PC-3 (cell line): ENCODE data around the gene PLXNA4. TPM values are rescaled to one million over a fixed set of nuclear protein-coding genes. Genes with fewer than 3 reads are reported as not detected.

Experiments used
- ATAC-seq: fragments of 200-7000 bp; cut with Tn5 transposase; 2 replicates; pipeline ENCODE4 v1.9.1; 2020; ENCODE audit warnings: mild to moderate bottlenecking, moderate library complexity
- BruUV-seq: library from RNA; stranded (reverse); fragments of 400-500 nt; replicated peaks from 2 replicates; lab custom pipeline; 2021; lab: Mats Ljungman, UMichigan
- CTCF ChIA-PET: fragments of 300-600 bp; sonication (Branson Sonifier 250); formaldehyde crosslinking; loops from one replicate; lab custom pipeline; 2022; ENCODE audit warnings: antibody characterized with exemption; lab: Charles Lee
- POLR2A ChIA-PET: fragments of 300-600 bp; sonication (Branson Sonifier 250); formaldehyde crosslinking; loops from one replicate; lab custom pipeline; 2022; ENCODE audit warnings: antibody characterized with exemption; ENCODE audit not compliant: unreplicated experiment; lab: Charles Lee
- DNase-seq: peaks from one replicate; pipeline ENCODE4 v3.0.0-alpha.2; 2015
- H2AFZ ChIP-seq: fragments of 300-600 bp; sonication (generic); 2 replicates; pipeline ENCODE4 v1.6.0; 2016; ENCODE audit warnings: antibody characterized with exemption, low read length
- H3F3A ChIP-seq: fragments of 300-600 bp; sonication (generic); one replicate; pipeline ENCODE4 v1.6.0; 2017; ENCODE audit warnings: antibody characterized with exemption, low read length, control low read depth, mild to moderate bottlenecking; ENCODE audit not compliant: unreplicated experiment
- H3K27ac ChIP-seq: fragments of 300-600 bp; sonication (generic); 2 replicates; pipeline ENCODE4 v1.5.1; 2016; ENCODE audit warnings: mild to moderate bottlenecking, low read length
- H3K27me3 ChIP-seq: fragments of 300-600 bp; sonication (generic); 2 replicates; pipeline ENCODE4 v1.6.1; 2016; ENCODE audit warnings: low read length, mixed read lengths
- H3K36me3 ChIP-seq: fragments of 300-600 bp; sonication (generic); 2 replicates; pipeline ENCODE4 v1.6.1; 2016; ENCODE audit warnings: low read depth, mixed run types, low read length, mixed read lengths
- H3K4me1 ChIP-seq: fragments of 300-600 bp; sonication (generic); 2 replicates; pipeline ENCODE4 v1.5.1; 2016; ENCODE audit warnings: low read length; ENCODE audit not compliant: insufficient read depth
- H3K4me2 ChIP-seq: fragments of 300-600 bp; sonication (generic); 2 replicates; pipeline ENCODE4 v1.6.0; 2016; ENCODE audit warnings: low read length
- H3K4me3 ChIP-seq: fragments of 300-600 bp; sonication (generic); 2 replicates; pipeline ENCODE4 v1.5.1; 2016; ENCODE audit warnings: mild to moderate bottlenecking, low read length, mixed read lengths
- H3K79me2 ChIP-seq: fragments of 300-600 bp; sonication (generic); 2 replicates; pipeline ENCODE4 v1.6.1; 2017; ENCODE audit warnings: low read length, mixed read lengths
- H3K9ac ChIP-seq: fragments of 300-600 bp; sonication (generic); 2 replicates; pipeline ENCODE4 v1.6.0; 2016; ENCODE audit warnings: mild to moderate bottlenecking, low read length
- H3K9me2 ChIP-seq: fragments of 300-600 bp; sonication (generic); replicated peaks from 2 replicates; pipeline ENCODE4 v1.6.1; 2016; ENCODE audit warnings: mixed run types, low read length, mixed read lengths
- H3K9me3 ChIP-seq: fragments of 300-600 bp; sonication (generic); 2 replicates; pipeline ENCODE4 v1.6.1; 2016; ENCODE audit warnings: low read length, mixed read lengths
- H4K20me1 ChIP-seq: fragments of 300-600 bp; sonication (generic); 2 replicates; pipeline ENCODE4 v1.6.1; 2016; ENCODE audit warnings: low read length, mixed read lengths
- CTCF ChIP-seq: fragments of 300-600 bp; sonication (generic); conservative IDR thresholded peaks from 2 replicates; pipeline ENCODE4 v1.5.1; 2017; ENCODE audit warnings: antibody characterized with exemption, low read depth, mild to moderate bottlenecking, low read length
- EZH2 ChIP-seq: fragments of 300-600 bp; sonication (generic); IDR thresholded peaks from one replicate; pipeline ENCODE4 v1.6.1; 2017; ENCODE audit warnings: antibody characterized with exemption, mild to moderate bottlenecking, low read length; ENCODE audit not compliant: unreplicated experiment
- EZH2phosphoT487 ChIP-seq: fragments of 300-600 bp; sonication (generic); IDR thresholded peaks from 2 replicates; pipeline ENCODE4 v1.6.1; 2018; ENCODE audit warnings: mild to moderate bottlenecking, antibody characterized with exemption, low read length, borderline replicate concordance
- intact Hi-C: fragments of 100-400 bp; cut with micrococcal nuclease; formaldehyde crosslinking; loops from 2 replicates; pipeline ENCODE4 v1.9.0; 2023
- total RNA-seq: library from RNA; depleted of rRNA; stranded (reverse); fragments of >200 nt; gene quantifications from 2 replicates; pipeline ENCODE4 v1.2.3, GENCODE V29; 2014

The PLXNA4 gene
- total RNA-seq, 1 experiment from 2014 or later, result 1.2 TPM

GRCh38 chr7:132437730-132438129, 138.5 kb downstream of the PLXNA4 start:
- Histone ChIP-seq H4K20me1 (no peaks in the 10 kb centered on the region), H2AFZ (no peak overlapping the region), H3K4me3 (no peak overlapping the region), H3F3A (no peaks in the 10 kb centered on the region), H3K36me3 (no peaks in the 10 kb centered on the region), H3K4me2 (no peak overlapping the region), H3K79me2 (no peaks in the 10 kb centered on the region), H3K27me3 (no peaks in the 10 kb centered on the region), H3K27ac (no peak overlapping the region), H3K9me2 (no peaks in the 10 kb centered on the region), H3K4me1 (no peaks in the 10 kb centered on the region), H3K9ac (no peak overlapping the region), H3K9me3 (no peaks in the 10 kb centered on the region)
- DNase-seq (no peak), ATAC-seq (no peak)
- POLR2A ChIA-PET, result no interaction called here
- intact Hi-C loops, result no loop called here
- TF ChIP-seq CTCF, result no peak
- CTCF ChIA-PET, result no interaction called here
- no TSS peak for BruUV-seq

GRCh38 chr7:132436121-132436520, 140.1 kb downstream of the PLXNA4 start:
- Histone ChIP-seq H3K79me2 (no peaks in the 10 kb centered on the region), H3K9me2 (no peaks in the 10 kb centered on the region), H3K27ac (no peak overlapping the region), H3F3A (peaks cover 4% of the 10 kb centered on the region), H3K27me3 (no peaks in the 10 kb centered on the region), H4K20me1 (no peaks in the 10 kb centered on the region), H3K4me1 (peaks cover 13% of the 10 kb centered on the region), H3K9me3 (no peaks in the 10 kb centered on the region), H3K9ac (no peak overlapping the region), H3K36me3 (no peaks in the 10 kb centered on the region), H2AFZ (no peak overlapping the region), H3K4me3 (no peak overlapping the region), H3K4me2 (no peak overlapping the region)
- TF ChIP-seq CTCF, result no peak
- TF ChIP-seq EZH2phosphoT487, result no peak
- TF ChIP-seq EZH2, result no peak
- no peak for DNase-seq
- POLR2A ChIA-PET, result no interaction called here
- CTCF ChIA-PET, result no interaction called here
- no peak for ATAC-seq
- no TSS peak for BruUV-seq
- intact Hi-C loops, result no loop called here

- Histone ChIP-seq H3K4me1 (peaks cover 19% of the 10 kb centered on the region), H3K36me3 (no peaks in the 10 kb centered on the region), H3K4me2 (no peak overlapping the region), H4K20me1 (no peaks in the 10 kb centered on the region), H3F3A (peaks cover 4% of the 10 kb centered on the region), H3K27me3 (no peaks in the 10 kb centered on the region), H3K79me2 (no peaks in the 10 kb centered on the region), H3K9ac (no peak overlapping the region), H3K9me2 (no peaks in the 10 kb centered on the region), H3K9me3 (no peaks in the 10 kb centered on the region), H3K4me3 (no peak overlapping the region), H2AFZ (no peak overlapping the region), H3K27ac (no peak overlapping the region)
- ChIA-PET CTCF (no interaction called here), POLR2A (no interaction called here)
- DNase-seq (no peak), ATAC-seq (no peak)
- TF ChIP-seq EZH2phosphoT487, result no peak
- no peak for TF ChIP-seq EZH2
- no peak for TF ChIP-seq CTCF
- BruUV-seq, result no TSS peak
- intact Hi-C loops, result no loop called here
These were observed 141.0 kb downstream of the PLXNA4 start for GRCh38 chr7:132435016-132435990.
